B cell (primary cell): Measurements from ENCODE around the gene CPNE4. TPM values are rescaled to one million over a fixed set of nuclear protein-coding genes. Genes with fewer than 3 reads are reported as not detected.

ENCODE experiments used
- ATAC-seq: fragments of 200-7000 bp; cut with Tn5 transposase; one replicate; pipeline ENCODE4 v1.10.0; 2021; ENCODE audit warnings: low read depth, mild to moderate bottlenecking, moderate number of reproducible peaks, moderate library complexity
- CTCF ChIA-PET: fragments of 350-600 bp; sonication (Branson Sonifier 250); formaldehyde crosslinking; loops from one replicate; lab custom pipeline; 2021; ENCODE audit warnings: antibody characterized with exemption, inconsistent platforms; lab: Charles Lee
- POLR2A ChIA-PET: fragments of 350-600 bp; sonication (Branson Sonifier 250); formaldehyde crosslinking; loops from one replicate; lab custom pipeline; 2021; ENCODE audit warnings: antibody characterized with exemption; lab: Charles Lee
- DNase-seq: peaks from one replicate; pipeline ENCODE4 v3.0.0; 2013
- H2AFZ ChIP-seq: 2 replicates; pipeline ENCODE4 v1.6.1; 2012; ENCODE audit warnings: mild to moderate bottlenecking, low read depth, low read length; ENCODE audit not compliant: insufficient read depth, poor library complexity, severe bottlenecking
- H3K27ac ChIP-seq, 2 donors: 1 replicate in 1 of 2; 2 replicates in 1 of 2; pipeline ENCODE4 v1.5.1; 2012 to 2013; ENCODE audit warnings: low read length in 2 of 2, mild to moderate bottlenecking in 2 of 2, moderate library complexity in 1 of 2
- H3K27me3 ChIP-seq, 4 experiments: fragments of 200-600 bp in 1 of 4; sonication (generic) in 1 of 4; replicated peaks in 1 of 4; 1 replicate in 2 of 4; 2 replicates in 2 of 4; pipeline versions ENCODE4 v1.6.1 to v1.7.0; 2013 to 2016; ENCODE audit warnings: low read length in 3 of 4, mild to moderate bottlenecking in 2 of 4, mixed read lengths in 1 of 4, moderate library complexity in 1 of 4; ENCODE audit not compliant: insufficient read depth in 4 of 4, control insufficient read depth in 3 of 4; ENCODE audit errors: control extremely low read depth in 1 of 4
- H3K36me3 ChIP-seq, 2 experiments: replicated peaks in 1 of 2; 1 replicate in 1 of 2; 2 replicates in 1 of 2; pipeline versions ENCODE4 v1.6.1 to v1.7.1; 2013; ENCODE audit warnings: low read length in 1 of 2; ENCODE audit not compliant: insufficient read depth in 2 of 2, control insufficient read depth in 1 of 2; ENCODE audit errors: control extremely low read depth in 1 of 2, extremely low read depth in 1 of 2
- H3K4me1 ChIP-seq, 2 donors: fragments of 200-600 bp in 1 of 2; sonication (generic) in 1 of 2; 1 replicate in 1 of 2; 2 replicates in 1 of 2; pipeline versions ENCODE4 v1.5.1 to v1.6.1; 2013 to 2017; ENCODE audit warnings: low read length in 2 of 2; ENCODE audit not compliant: control insufficient read depth in 2 of 2, insufficient read depth in 2 of 2
- H3K4me2 ChIP-seq: replicated peaks from 2 replicates; pipeline ENCODE3; 2012; ENCODE audit warnings: mild to moderate bottlenecking, low read depth, low read length; ENCODE audit not compliant: poor library complexity, severe bottlenecking
- H3K4me3 ChIP-seq, 5 experiments: fragments of 200-600 bp in 1 of 5; sonication (generic) in 1 of 5; 1 replicate in 3 of 5; 2 replicates in 2 of 5; pipeline versions ENCODE4 v1.5.1 to v1.7.0; 2011 to 2016; ENCODE audit warnings: low read length in 4 of 5, mild to moderate bottlenecking in 4 of 5, low read depth in 2 of 5, control low read depth in 1 of 5, moderate library complexity in 1 of 5; ENCODE audit not compliant: insufficient read depth in 1 of 5; ENCODE audit errors: control extremely low read depth in 1 of 5, extremely low read depth in 1 of 5
- H3K79me2 ChIP-seq: fragments of 200-600 bp; sonication (generic); one replicate; pipeline ENCODE4 v1.6.0; 2016; ENCODE audit warnings: low read length; ENCODE audit not compliant: control insufficient read depth, insufficient read depth
- H3K9ac ChIP-seq: fragments of 200-600 bp; sonication (generic); 2 replicates; pipeline ENCODE4 v1.6.1; 2017; ENCODE audit warnings: mild to moderate bottlenecking, low read length, moderate library complexity
- H3K9me3 ChIP-seq, 3 donors: one replicate each; pipeline versions ENCODE4 v1.6.1 to v1.7.1; 2013; ENCODE audit warnings: low read length in 2 of 3; ENCODE audit not compliant: control insufficient read depth in 2 of 3, insufficient read depth in 1 of 3; ENCODE audit errors: control extremely low read depth in 1 of 3
- H4K20me1 ChIP-seq: 2 replicates; pipeline ENCODE4 v1.6.0; 2012; ENCODE audit warnings: mild to moderate bottlenecking, low read length; ENCODE audit not compliant: insufficient read depth, control insufficient read depth, poor library complexity, severe bottlenecking
- H3K27ac Mint-ChIP-seq: one replicate; pipeline ENCODE4 v1.8.0; 2021; ENCODE audit warnings: mixed read lengths
- H3K27me3 Mint-ChIP-seq: one replicate; pipeline ENCODE4 v1.8.0; 2021; ENCODE audit warnings: mixed read lengths
- H3K4me1 Mint-ChIP-seq: one replicate; pipeline ENCODE4 v1.8.0; 2021; ENCODE audit warnings: mixed read lengths
- H3K4me3 Mint-ChIP-seq: one replicate; pipeline ENCODE4 v1.8.0; 2021; ENCODE audit warnings: mixed read lengths
- H3K9me3 Mint-ChIP-seq: one replicate; pipeline ENCODE4 v1.8.0; 2022; ENCODE audit warnings: mixed read lengths; ENCODE audit not compliant: insufficient read depth
- CTCF ChIP-seq: fragments of 200-600 bp; IDR thresholded peaks from one replicate; pipeline ENCODE4 v1.8.0; 2022; ENCODE audit warnings: antibody characterized with exemption, mild to moderate bottlenecking
- EZH2 ChIP-seq: IDR thresholded peaks from 2 replicates; pipeline ENCODE4 v1.6.1; 2012; ENCODE audit warnings: borderline replicate concordance, low read depth, mild to moderate bottlenecking, moderate library complexity, low read length; ENCODE audit not compliant: insufficient read depth, poor library complexity, severe bottlenecking
- WGBS: methylation state at CpG from one replicate; pipeline ENCODE4 v1.1.5; 2013; ENCODE audit warnings: missing lambda C conversion rate; ENCODE audit not compliant: insufficient coverage; 5-methylcytosine and 5-hydroxymethylcytosine counted together
- intact Hi-C: fragments of 100-400 bp; cut with micrococcal nuclease; formaldehyde crosslinking; loops from one replicate; pipeline ENCODE4 v1.10.0; 2022
- polyA plus RNA-seq: library from polyadenylated mRNA; depleted of rRNA; stranded (reverse); fragments of >200 nt; gene quantifications from 2 replicates; pipeline ENCODE4 v1.2.3, GENCODE V29; 2012
- total RNA-seq, 2 donors: library from RNA; stranded (reverse); fragments of 120-200 nt in 1 of 2; gene quantifications; 1 replicate in 1 of 2; 2 replicates in 1 of 2; pipeline versions ENCODE4 v1.2.3 to v1.2.4, GENCODE V29; 2013 to 2022

The CPNE4 gene
- total and polyA plus RNA-seq, 2 donors (not counting 1 experiment from before 2014, with no cell fraction given): not detected

- ChIA-PET CTCF (no interaction called here), POLR2A (no interaction called here)
- Mint-ChIP-seq H3K27me3 (peaks cover 10% of the 10 kb centered on the region), H3K27ac (no peak overlapping the region), H3K4me3 (no peak overlapping the region), H3K4me1 (no peaks in the 10 kb centered on the region), H3K9me3 (peaks cover 2% of the 10 kb centered on the region)
- Histone ChIP-seq H3K27ac (no peak overlapping the region), H4K20me1 (no peaks in the 10 kb centered on the region), H3K9me3 (no peaks in the 10 kb centered on the region), H3K4me2 (no peak overlapping the region), H3K9ac (no peak overlapping the region), H3K36me3 (no peaks in the 10 kb centered on the region), H2AFZ (no peak overlapping the region), H3K4me3 (no peak overlapping the region), H3K27me3 (no peaks in the 10 kb centered on the region), H3K4me1 (no peaks in the 10 kb centered on the region), H3K79me2 (no peaks in the 10 kb centered on the region)
- DNase-seq (peak; percentile 2), ATAC-seq (no peak)
- intact Hi-C loops: no loop called here
- TF ChIP-seq CTCF (no peak), EZH2 (no peak)
These were observed 36.2 kb upstream of the CPNE4 start for GRCh38 chr3:132071043-132071442.

- no peaks in the 10 kb centered on the region for H3K4me1 ChIP-seq
- Mint-ChIP-seq H3K27me3 (peaks cover 4% of the 10 kb centered on the region), H3K4me3 (no peak overlapping the region), H3K9me3 (peaks cover 5% of the 10 kb centered on the region), H3K27ac (no peak overlapping the region), H3K4me1 (no peaks in the 10 kb centered on the region)
- no peak overlapping the region for H3K27ac ChIP-seq
- no peak for ATAC-seq
- no peak for DNase-seq
- H4K20me1 ChIP-seq: no peaks in the 10 kb centered on the region
- H3K9me3 ChIP-seq: no peaks in the 10 kb centered on the region
- CTCF ChIA-PET: no interaction called here
- H3K9ac ChIP-seq: no peak overlapping the region
- WGBS: no CpG with 5 or more reads among the region's 4 CpGs
- POLR2A ChIA-PET: no interaction called here
- H3K4me2 ChIP-seq: no peak overlapping the region
- intact Hi-C loops: no loop called here
- no peaks in the 10 kb centered on the region for H3K27me3 ChIP-seq
- H3K36me3 ChIP-seq: no peaks in the 10 kb centered on the region
- TF ChIP-seq EZH2: no peak
- TF ChIP-seq CTCF: no peak
- H3K4me3 ChIP-seq: no peak overlapping the region
- H3K79me2 ChIP-seq: no peaks in the 10 kb centered on the region
- no peak overlapping the region for H2AFZ ChIP-seq
These were observed 29.3 kb upstream of the CPNE4 start for GRCh38 chr3:132064114-132064513.
